Gastrocnemius medialis (tissue), 4 donors: Measurements from ENCODE around the gene MAP2.

ENCODE experiments used
- CTCF ChIP-seq, 5 experiments: fragments of 450-650 bp in 3 of 5; fragments of 200-600 bp in 2 of 5; sonication (generic) in 2 of 5; IDR thresholded peaks in 4 of 5; conservative IDR thresholded peaks in 1 of 5; 1 replicate in 4 of 5; 2 replicates in 1 of 5; pipeline ENCODE4 v1.5.1; 2016 to 2019; ENCODE audit warnings: antibody characterized with exemption in 5 of 5, mild to moderate bottlenecking in 3 of 5, moderate library complexity in 3 of 5
- POLR2A ChIP-seq, 2 donors: fragments of 450-650 bp; IDR thresholded peaks; one replicate each; pipeline ENCODE4 v1.6.1; 2017; ENCODE audit warnings: antibody characterized with exemption in 2 of 2, mild to moderate bottlenecking in 2 of 2, moderate library complexity in 2 of 2

- TF ChIP-seq CTCF (IDR thresholded peaks at IDR 0.05 in 4 of 5, conservative IDR thresholded peaks at IDR 0.05 in 1 of 5) (no peak), POLR2A (IDR thresholded peaks at IDR 0.05) (no peak)
Observed at GRCh38 chr2:209472112-209472832, 48.4 kb downstream of the MAP2 start.
